Measurements from ENCODE around the gene RNF17. TPM values are rescaled to one million over a fixed set of nuclear protein-coding genes. Genes with fewer than 3 reads are reported as not detected.

Gene RNF17
- total and polyA plus RNA-seq, 8 donors, result 0.10 to 0.16 TPM; not detected in 6

DNA sequence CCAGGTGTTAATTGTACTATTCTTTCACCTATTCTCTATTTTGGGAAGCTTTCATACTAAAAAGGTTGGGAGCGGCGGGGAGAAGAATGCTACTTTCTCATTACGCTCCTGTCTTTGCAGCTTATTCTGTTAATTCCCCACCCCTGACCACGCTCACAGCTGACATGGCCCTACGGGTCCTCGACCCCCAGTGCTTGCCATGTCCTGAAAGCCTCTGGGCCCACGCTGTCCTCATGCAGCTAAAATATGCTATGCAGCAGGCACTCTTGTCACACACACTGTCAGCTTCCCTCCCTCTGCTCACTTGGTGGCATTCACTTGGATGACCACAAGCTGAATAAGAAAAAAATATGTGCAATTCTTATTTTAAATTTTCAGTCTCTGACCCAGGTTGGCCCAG lies 126.3 kb downstream of the RNF17 start:
- DNase-seq (no peak), ATAC-seq (no peak)
- H3K27me3 ChIP-seq, result no peaks in the 10 kb centered on the region
- peaks cover 0 to 46% of the 10 kb centered on the region in 2 donors for H3K36me3 ChIP-seq
- TF ChIP-seq CTCF (IDR thresholded peaks at IDR 0.05), result no peak
- H3K9me3 ChIP-seq, result no peaks in the 10 kb centered on the region
- H3K4me1 ChIP-seq, result no peaks in the 10 kb centered on the region
- no peak overlapping the region for H3K27ac ChIP-seq
- intact Hi-C loops (cut with DNase I), result no loop called here
- no peak overlapping the region for H3K4me3 ChIP-seq

DNA sequence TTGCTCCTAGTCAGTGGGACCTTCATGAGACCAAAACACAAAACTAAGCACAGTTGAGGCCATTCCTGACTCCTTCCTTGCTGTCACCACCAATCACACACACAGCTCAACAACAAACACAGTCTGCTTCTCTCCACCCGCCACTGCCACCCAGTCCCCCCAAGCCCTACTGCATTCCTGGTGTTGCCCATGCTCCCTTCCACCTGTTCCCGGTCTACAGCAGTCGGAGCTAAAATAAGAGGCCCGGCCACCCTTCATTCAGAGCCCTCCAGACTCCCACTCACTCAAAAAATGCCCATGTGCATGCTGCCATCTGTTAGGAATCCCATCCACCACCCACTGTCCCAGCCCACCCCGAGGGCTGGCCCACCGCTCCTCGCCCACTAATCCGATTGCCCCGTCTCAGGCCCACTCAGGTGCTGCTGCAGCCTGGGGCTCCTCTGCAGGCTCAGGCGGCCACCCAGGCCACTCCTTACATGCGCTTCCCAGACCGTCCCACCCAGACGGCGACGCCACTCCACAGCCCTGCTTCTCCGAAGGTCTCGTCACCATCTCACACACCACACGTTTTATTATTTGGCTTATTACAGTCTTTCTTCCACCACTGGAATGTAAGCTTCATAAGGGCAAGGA lies 127.6 kb downstream of the RNF17 start:
- H3K27me3 ChIP-seq, result no peaks in the 10 kb centered on the region
- H3K27ac ChIP-seq, result no peak overlapping the region
- intact Hi-C loops (cut with DNase I), result no loop called here
- H3K9me3 ChIP-seq, result no peaks in the 10 kb centered on the region
- no peak overlapping the region for H3K4me3 ChIP-seq
- no peak for TF ChIP-seq CTCF (IDR thresholded peaks at IDR 0.05)
- DNase-seq, result no peak
- peaks cover 0 to 40% of the 10 kb centered on the region in 2 donors for H3K36me3 ChIP-seq
- no peaks in the 10 kb centered on the region for H3K4me1 ChIP-seq
- no peak for ATAC-seq

DNA sequence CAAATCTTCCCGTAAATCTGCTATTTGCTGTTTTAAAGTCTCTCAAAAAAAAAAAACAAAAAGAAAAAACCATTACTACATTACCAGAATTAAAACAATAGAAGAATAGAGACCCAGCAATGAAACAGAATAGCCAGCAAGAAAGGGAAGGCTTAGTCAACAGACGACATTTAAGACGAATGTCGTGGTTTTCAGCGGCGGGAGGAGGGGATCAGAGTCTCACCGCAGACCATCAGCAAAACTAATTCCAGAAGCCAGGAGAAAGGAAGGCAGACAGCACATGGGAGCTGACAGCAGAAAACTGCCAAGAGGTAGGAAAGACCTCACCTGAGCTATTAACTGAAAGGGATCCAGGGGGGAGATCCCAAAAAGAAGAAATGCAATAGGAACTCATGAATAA lies 128.9 kb downstream of the RNF17 start:
- Histone ChIP-seq H3K27me3 (no peaks in the 10 kb centered on the region), H3K4me1 (no peaks in the 10 kb centered on the region), H3K9me3 (no peaks in the 10 kb centered on the region), H3K27ac (no peak overlapping the region), H3K36me3 (peaks cover 0 to 41% of the 10 kb centered on the region in 2 donors), H3K4me3 (no peak overlapping the region)
- no peak for DNase-seq
- ATAC-seq, result no peak
- no peak for TF ChIP-seq CTCF (IDR thresholded peaks at IDR 0.05)
- intact Hi-C loops (cut with DNase I), result no loop called here

GRCh38 chr13:24893863-24894262 lies 129.9 kb downstream of the RNF17 start:
- DNase-seq (no peak), ATAC-seq (no peak)
- H3K4me1 ChIP-seq, result no peaks in the 10 kb centered on the region
- H3K27me3 ChIP-seq, result no peaks in the 10 kb centered on the region
- H3K36me3 ChIP-seq, result peaks cover 0 to 49% of the 10 kb centered on the region in 2 donors
- intact Hi-C loops (cut with DNase I), result no loop called here
- no peak overlapping the region for H3K4me3 ChIP-seq
- H3K9me3 ChIP-seq, result no peaks in the 10 kb centered on the region
- H3K27ac ChIP-seq, result no peak overlapping the region
- no peak for TF ChIP-seq CTCF (IDR thresholded peaks at IDR 0.05)

- no peak for ATAC-seq
- Histone ChIP-seq H3K9me3 (no peaks in the 10 kb centered on the region), H3K4me1 (no peaks in the 10 kb centered on the region), H3K4me3 (no peak overlapping the region), H3K36me3 (peaks cover 0 to 50% of the 10 kb centered on the region in 2 donors), H3K27me3 (no peaks in the 10 kb centered on the region), H3K27ac (no peak overlapping the region)
- no peak for DNase-seq
- intact Hi-C loops (cut with DNase I), result no loop called here
- no peak for TF ChIP-seq CTCF (IDR thresholded peaks at IDR 0.05)
These were observed 130.5 kb downstream of the RNF17 start for GRCh38 chr13:24894277-24894971.
